HG03460 (cell line): ENCODE data around the gene CNDP2.

Experiments
- ATAC-seq: cut with Tn5 transposase; IDR thresholded peaks from one replicate; pipeline ENCODE4 v1.9.1; 2021; ENCODE audit not compliant: unreplicated experiment

The CNDP2 gene

DNA sequence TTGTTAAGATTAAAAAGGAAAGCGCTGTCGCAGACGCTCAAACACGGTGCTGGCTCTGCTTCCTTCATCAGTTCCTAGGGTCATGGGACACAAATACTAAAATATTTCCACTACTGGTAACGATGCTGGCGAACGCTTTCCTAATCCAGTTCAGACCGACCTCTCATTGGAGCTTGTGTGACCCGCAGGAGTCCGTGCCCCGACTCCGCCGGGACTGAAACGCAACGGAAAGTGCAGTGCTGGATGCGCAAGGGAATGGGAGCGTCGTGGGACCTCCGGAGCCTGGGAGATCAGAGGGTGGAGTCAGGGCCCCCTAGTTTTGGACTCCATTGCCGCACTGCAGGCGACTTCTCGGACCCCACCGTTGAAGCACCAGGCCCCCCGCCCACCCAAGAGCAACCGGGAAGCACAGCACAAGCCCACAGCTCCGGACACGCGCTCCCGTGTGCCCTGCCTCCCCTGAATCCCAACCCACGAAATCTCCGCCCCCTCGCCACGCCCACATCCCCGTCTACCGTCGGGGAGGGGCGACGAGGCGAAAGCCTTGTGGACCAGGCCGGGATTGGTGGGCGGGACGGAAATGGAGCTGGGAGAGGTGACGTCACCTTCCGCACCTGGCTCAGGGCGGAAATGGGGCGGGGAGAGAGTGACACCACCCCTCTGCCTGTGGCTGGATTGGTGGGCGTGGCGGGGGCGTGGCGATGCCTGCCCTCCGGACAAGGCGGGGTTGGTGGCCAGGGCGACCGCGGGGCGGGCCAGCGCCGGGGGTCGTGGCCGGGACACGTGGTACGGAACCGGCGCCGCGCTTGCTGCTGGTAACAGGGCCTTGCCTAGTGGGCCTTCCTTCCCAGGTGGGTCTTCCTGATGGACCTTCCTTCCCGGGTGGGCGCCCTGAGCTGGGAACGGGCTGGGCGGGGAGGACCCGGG is at the start of gene CNDP2:
CNDP2 (plus strand) TSS at position 783 of the 927 bp plus-strand sequence. CDS start 3,611 bp downstream, outside the sequence.
- ATAC-seq = peak; percentile 67

DNA sequence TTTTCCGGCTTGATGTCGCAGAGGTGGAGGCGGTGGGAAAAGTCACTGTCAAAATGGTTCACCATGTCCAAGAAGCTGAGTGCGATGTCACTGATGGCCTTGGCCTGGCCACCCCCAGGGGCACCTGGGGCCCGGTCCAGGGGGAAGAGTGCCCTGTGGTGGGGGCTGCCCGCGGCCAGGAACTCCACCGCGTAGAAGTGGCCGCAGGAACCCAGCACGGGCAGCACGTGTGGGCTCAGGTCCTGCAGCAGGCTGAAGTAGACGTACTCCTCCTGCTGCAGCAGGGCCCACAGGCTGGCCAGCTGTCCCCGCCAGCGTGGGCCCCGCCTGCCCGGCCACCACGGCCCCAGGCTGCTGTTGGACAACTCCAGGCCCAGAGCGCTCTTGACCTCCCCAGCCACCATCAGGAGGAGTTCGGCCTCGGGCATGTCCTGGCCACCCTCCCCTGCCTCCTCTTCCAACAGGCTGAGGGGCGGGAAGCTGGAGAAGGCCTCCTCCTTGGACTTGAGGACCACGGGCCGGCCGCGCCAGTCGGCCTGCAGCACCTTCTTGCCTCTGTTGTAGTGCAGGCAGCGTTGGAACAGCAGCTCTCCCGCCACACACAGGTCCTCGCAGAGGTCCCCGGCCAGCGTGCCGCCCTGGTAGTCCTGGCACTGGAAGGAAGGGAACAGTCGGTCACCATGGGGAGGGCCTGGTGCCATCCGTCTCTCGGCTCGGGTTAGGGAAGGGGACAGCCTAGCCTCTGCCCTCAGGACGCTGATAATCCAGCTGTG is 49.3 kb upstream of the CNDP2 start:
- ATAC-seq = no peak

DNA sequence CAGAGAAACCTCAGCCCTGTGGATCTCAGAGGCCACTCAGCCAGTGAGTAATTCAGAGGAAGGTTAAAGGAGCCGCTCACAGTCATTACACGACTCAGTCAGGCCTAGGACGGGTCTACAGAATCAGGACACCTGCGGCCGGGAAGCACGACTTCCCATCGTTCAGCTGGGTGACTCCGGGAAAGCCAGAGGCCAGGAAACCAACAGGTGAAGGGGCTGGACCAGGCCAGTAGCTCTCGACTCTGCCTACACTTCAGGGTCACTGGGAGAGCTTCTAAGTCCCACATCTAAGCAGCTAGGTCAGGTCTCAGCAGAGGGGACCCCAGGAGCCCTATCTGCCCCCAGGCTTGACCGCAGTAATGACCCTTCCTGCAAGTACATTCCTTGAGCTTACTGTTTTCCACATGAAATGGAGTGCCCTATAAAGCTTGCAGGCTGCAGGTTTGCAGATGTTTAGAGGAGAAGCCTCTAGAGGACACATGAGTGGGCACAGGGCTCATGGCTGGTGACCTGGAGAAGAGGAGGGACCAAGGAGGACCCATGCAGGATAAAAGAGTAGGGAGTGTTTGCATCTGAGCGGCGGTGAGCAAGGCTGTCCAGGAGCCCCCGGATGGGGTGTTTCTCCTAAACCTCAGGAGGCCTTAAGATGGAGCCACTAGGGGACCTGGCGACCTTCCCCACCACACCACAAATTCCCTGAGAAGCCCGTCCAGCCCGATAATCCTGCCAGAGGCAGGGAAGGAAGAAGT is 48.6 kb upstream of the CNDP2 start:
- no peak for ATAC-seq

DNA sequence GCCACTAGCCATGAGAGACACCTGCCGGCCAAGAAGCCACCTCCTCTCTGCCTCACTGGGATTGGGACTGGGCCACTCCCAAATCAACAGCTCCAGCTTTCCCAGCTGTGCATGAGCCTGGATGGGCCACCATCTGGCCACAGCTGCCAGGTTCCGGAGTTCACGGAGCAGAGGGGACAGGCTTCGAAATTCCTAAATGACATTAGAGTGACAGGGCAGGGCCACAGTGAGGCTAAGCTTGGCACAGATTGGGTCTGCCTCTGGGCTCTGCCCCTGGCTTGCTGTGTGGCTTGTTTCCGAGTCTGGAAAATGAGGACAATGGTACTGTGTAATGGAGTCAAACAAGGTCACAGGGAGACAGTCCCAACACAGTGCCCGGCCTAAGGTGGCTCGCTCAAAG is 45.5 kb upstream of the CNDP2 start:
- no peak for ATAC-seq

DNA sequence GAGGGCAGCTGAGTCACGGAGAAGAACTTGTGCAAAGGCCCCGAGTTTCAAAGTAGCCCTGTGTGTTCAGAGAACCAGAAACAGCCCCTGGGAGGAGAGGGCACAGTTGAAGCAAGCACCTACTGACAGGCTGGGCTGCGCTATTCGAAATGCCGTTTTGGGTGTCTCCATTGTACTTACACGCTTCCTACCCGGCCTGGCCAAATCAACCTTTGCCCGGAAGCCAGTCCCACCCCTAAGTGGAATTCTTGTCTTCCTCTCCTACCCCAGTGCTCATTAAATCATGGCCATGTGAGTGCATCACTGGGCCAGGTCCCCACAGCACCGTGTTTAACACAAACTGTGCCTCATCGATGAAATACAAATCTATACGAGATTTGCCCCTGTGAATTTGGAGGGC is 45.0 kb upstream of the CNDP2 start:
- ATAC-seq = no peak

DNA sequence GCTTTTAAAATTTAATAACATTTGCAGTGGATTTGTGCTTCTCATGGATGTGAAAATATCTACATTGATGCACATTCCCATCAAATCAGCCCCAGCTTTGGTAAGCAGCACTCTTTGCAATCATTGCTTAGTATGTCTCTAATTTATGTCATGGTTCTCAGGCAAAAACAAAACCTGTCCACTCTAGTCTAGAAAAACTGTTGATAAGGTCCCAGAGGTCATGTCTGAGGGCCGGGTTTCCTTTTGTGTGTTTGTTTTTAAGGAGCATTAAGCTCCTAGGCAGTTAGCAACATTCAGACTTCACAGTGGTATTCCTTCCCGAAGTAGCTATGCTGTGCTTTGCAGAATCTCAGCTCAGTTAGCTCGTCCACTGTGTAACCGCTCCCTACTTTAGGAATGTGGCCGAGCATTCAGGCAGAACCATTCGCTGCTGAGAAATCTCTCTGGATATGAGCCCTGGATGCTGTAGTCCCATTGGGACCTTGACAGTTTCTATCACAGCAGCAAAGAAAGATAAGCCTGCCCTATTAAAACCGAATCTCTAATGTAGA is 43.1 kb upstream of the CNDP2 start:
- ATAC-seq = no peak

DNA sequence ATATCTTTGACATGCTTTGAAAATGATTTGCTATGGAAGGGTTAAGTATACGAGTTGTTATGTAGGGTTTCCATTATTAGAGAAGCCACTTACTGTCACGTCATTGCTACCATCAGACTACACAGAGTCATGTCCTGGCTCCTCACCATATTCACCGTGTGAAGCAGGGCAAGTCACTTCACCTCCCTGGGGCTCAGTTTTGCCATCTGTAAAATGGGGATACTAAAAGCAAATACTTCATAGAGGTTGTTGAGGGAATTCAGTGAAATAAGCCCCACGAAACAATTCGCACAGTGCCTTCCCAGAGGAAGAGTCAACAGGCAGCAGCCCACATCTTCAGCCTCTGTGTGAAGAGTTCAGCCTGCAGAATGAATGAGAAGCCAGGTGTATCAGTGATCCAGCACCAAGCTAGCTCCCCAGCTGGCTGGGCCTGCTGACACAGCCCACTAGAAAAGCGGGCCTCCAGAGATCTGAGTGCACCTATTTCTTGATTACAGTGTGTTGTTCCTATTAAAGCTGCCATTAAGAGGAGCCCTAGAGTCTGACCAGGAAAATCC is 42.4 kb upstream of the CNDP2 start:
- ATAC-seq = no peak

DNA sequence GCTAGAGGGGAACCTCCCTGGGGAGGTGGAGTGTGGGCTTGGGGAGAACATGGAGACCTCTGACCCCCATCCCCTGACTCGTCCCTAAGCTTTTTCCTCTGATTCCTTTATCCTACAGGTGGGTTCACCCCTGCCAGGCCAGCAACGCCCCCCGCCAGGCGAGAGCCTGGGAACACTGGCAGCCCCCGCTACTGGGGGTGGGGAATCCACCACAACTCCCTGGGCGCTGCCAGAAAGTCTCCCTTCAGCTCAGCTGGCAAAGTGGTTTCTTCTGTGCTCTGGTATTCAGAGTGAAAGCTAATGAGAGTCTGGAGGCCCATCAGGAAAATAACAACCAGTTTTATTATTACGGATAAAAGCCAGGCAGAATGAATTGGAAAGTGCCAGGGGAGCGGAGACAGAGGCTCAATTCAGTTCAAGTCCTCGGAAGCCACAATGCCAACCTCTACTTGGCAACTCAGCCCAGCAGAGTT is 41.8 kb upstream of the CNDP2 start:
- ATAC-seq = no peak

DNA sequence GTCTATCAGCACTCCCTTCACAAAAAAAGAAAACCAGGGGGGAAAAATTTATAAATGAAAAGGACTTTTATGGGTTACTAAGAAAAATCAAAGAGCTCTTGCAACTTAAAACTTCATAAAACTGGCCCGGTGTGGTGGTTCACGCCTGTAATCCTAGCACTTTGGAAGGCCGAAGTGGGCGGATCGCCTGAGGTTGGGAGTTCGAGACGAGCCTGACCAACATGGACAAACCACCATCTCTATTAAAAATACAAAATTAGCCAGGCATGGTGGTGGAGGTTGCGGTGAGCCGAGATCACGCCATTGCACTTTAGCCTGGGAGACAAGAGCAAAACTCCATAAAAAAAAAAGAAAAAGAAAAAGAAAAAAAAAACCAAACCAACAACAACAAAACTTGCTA is 40.8 kb upstream of the CNDP2 start:
- ATAC-seq = no peak

DNA sequence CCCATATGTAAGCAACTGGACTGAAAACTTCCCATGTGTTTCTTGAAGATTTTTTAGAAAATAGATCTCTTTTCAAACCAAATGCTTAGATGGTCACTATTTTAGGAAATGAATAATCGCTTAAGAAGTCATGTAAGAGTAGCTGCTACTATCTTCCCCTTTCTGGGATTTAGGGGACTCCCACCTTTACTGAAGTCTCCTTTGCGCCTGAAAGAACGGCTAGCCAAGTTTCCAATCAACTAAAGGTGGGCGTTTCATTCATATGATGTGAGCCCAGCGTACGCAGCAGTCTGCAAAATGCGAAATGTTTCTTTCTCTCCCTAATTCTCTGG is 40.2 kb upstream of the CNDP2 start:
- ATAC-seq = no peak

DNA sequence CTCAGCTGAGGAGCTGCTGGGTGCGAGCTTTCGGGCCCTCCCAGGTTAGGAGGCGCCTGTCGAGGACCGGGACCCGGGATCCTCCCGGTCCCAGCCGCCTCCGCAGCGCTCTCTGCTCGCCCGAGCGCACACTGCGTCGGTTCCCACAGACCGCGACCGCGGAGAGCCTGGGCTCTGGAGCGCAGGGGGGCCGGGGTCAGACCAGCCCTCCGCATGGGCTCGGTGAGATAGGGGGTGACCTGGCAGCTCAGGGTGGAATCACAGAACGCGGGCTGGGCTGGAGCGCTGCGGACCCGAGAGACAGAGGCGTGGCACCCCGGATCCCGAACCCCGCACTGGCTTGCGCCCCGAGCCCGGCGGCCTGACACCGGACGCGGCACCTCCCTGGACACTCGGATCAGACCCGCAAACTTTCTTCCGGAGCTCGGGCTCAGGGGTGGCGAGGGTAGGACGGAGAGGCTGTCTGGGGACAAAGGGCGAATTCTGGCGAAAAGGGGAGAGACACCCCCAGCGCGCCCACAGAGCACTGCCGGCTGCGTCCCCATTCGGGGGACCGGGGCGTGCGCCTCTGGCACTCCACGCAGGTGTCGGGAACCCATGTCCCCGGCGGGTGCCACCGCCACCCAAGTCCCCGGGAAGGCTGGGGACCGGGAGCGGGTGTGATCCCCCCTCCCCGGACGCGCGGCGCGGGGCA is 39.7 kb upstream of the CNDP2 start:
- no peak for ATAC-seq

DNA sequence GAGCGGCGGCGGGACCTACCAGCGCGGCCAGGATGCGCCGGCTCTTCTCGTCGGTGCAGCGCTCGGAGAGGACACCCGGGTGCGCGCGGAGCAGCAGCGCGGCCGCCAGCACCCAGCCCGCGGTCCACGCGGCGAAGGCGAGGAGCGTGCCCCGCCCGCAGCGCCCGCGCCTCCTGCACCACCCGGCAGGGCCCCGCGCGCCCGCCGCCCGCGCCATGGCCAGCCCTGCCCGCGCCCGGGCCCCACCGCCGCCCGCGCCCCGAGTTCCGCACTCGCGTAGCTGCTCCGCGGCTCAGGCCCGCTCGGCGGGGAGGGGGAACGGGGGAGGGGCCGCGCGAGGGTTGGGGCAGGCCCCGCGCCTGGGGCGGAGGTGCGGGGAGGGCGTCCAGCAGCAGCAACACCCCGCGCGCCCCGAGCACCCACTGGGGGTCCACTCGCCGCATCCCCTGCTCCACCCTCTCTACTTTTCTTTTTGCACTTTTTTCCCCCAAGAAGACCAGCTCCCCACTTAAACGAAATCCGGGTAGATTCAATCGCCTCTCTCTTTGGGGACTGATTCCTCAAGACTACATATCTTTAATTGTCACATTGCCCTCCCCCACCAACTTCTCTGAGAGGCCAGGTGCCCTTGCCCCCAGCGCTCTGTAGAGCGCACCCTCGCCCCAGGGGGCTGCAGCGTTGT is 39.0 kb upstream of the CNDP2 start, which contains the start of gene DIPK1C:
DIPK1C (minus strand) TSS at position 266 of the 682 bp plus-strand sequence; CDS start at position 217, 49 bp downstream.
- no peak for ATAC-seq

DNA sequence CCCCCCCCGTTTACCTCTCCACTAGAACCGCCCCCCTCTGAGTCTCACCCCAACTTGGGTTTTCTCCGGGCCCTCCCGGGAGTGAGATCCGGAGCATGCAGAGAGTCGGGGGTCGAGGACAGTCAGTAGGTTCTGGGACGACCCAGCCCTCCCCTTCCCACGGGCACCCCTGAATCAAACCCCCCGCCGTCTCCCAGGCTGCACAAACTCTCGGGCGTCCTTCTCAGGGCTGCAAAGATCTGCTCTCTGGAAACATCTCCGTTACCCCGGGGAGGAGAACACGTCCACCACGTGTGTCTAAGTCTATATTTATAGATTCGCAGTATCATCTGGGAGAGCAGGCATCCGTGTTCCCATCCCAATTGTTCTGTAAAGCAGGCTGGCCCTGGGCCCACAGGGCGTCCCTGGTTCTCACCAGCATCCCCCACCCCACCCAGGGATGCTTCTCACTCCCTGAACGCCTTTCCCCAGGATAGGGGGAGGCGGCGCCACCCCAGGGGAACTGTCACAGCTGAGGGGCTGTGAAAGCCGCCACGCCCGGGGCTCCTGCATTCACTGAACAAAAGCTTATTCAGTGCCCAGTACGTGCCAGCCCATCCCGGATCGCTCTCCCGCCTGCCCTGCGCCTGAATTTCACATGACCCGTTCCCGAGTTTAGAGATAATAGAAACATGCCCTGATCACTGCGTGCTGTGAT is 38.3 kb upstream of the CNDP2 start:
- ATAC-seq = no peak

DNA sequence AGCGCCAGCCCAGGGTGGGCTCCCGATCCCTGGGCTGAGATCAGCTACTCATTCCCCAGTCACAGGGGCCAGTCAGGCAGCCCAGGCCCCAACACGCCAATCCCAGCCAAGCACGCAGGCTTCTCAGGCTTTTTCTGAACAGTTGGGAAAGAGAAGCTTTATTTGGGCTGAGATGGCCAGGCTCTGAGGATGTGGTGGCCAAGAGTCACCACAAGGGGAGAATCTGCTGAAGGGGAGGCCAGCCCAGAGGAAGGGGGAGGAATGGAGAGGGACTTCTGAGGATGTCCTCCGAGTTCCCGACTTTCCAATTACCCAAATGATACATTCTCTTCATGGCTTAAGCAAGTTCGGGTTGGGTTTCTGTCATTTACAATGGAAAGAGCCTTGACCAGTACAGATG is 36.3 kb upstream of the CNDP2 start:
- no peak for ATAC-seq

DNA sequence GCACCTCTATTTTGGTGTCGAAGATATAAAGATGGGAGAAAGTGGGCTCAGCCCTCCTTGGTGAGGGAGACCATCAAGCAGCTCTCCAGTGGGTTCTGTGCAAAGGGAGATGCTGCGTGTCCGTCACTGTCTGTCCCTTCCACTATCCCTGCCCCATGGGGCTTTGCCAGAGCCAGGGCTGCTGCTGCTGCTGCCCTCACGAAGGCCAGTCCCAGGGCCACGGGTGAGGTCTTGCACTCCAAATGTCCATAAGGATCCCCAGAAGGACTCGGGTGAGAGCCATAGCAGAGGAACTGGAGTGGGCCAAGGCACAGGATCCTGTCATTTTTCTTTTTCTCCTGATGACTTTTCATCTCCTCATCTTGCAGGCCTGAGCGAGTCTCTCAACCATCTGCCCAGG is 35.3 kb upstream of the CNDP2 start:
- no peak for ATAC-seq

DNA sequence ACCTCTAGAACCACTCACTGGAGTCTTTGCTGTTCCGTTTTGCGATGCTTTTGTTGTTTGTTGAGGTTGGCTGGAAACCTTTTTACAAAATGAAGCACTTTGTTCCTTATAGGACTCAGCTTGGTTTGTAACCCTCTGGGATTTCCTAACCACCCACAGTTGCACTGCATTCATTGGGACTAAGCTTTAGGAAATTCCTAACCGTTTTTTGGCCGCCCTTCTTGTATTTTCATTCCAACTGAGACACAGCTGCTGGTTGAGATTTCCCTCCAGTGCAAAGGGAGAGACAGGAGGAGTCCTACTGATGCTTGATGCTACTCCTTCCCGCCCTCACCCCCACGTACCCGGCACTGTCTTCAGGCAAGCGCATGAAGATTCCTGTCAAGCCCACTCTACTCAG is 32.9 kb upstream of the CNDP2 start:
- ATAC-seq = no peak

DNA sequence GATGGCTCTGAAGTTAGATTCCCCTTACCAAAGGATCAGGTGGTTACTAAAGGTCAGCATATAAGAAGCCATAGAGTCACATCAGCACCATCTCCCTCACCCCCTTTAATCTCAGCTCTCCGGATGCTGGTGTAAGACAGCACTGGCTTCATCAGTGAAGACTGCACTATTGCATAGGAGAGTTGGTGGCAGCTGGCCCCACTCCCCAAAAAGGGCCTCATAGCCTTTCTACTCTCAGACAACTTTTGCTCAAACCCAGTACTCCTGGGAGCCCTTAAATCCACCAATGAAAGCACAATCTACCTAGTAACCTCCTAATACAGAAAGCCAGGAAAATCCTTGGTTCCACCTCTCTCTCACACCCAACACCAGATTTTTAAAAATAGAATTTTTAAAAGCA is 32.2 kb upstream of the CNDP2 start:
- ATAC-seq = no peak

DNA sequence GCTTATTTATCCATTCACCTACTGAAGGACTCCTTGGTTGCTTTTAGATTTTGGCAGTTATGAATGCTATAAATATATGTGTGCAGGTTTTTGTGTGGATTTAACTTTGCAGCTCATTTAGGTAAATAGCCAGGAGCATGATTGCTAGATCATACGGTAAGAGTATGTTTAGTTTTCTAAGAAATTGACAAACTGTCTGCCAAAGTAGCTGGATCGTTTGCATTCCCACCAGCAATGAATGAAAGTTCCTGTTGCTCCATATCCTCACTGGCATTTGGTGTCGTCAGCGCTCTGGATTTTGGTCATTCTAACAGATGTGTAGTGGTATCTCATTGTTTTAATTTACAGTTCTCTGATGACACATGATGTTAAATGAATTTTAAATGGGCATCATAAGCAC is 30.4 kb upstream of the CNDP2 start:
- no peak for ATAC-seq

DNA sequence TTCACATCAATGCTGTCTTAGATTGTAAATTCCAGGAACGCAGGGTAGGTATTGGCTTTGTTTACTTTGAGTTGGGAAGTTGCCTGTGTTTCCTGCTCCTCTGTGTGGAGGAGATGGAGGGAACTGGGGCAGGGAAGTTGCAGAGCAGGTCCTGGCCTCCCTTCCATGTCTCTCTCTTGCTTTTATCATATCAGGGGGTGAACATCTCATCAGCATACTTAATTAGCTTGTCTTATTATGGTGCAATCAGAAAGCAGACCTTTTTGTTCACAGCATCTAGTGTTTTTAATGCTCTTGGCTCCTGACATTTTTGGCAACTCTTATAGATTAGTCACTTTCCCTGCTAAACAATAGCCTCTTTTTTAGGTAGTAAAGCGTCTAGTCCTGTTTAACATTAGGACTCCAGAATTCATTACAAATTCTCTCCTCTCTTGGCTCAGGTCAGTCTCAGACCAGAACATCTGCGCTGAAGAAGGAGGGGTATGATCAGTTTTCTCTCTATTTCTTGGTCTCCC is 27.6 kb upstream of the CNDP2 start:
- ATAC-seq = no peak
